Prostate gland (tissue), 2 donors: ENCODE measurements around the gene ARHGEF17.

Source experiments
- CTCF ChIP-seq, 4 experiments: fragments of 200-600 bp in 2 of 4; fragments of 450-650 bp in 2 of 4; sonication (generic) in 2 of 4; IDR thresholded peaks; 1 replicate in 3 of 4; 2 replicates in 1 of 4; pipeline ENCODE4 v1.5.1; 2016 to 2019; ENCODE audit warnings: antibody characterized with exemption in 4 of 4, mild to moderate bottlenecking in 2 of 4, moderate library complexity in 2 of 4
- POLR2A ChIP-seq: fragments of 450-650 bp; IDR thresholded peaks from one replicate; pipeline ENCODE4 v1.6.1; 2016; ENCODE audit warnings: antibody characterized with exemption, mild to moderate bottlenecking

DNA sequence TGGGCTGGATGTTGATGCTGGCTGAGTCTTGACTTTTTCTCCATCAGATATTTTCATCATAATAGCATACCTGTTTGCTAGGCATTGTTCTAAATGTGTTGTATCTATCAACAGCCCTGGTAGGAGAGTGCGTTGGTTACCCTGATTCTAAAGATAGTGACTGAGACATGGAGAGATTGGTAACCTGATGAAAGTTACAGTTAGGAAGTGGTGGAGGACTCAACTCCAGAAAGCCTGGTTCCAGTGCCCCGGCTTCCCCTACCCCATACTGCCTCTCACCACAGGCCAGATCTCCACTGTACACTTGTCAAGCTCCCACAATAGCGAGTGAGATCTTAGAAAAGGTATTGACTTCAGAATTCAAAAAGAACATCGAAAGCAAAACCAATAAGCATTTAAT, 45.3 kb downstream of the ARHGEF17 start:
- TF ChIP-seq CTCF (IDR thresholded peaks at IDR 0.05) (no peak), POLR2A (no peak)
